Neural progenitor cell (in vitro differentiated cells): Measurements from ENCODE around the gene TMEM134.

Source experiments
- CTCF ChIP-seq: fragments of 200-600 bp; sonication (generic); IDR thresholded peaks from 2 replicates; pipeline ENCODE4 v1.5.1; 2017; ENCODE audit warnings: antibody characterized with exemption, mild to moderate bottlenecking
- EZH2 ChIP-seq: fragments of 200-600 bp; sonication (generic); IDR thresholded peaks from 2 replicates; pipeline ENCODE4 v1.6.1; 2017; ENCODE audit warnings: antibody characterized with exemption, mild to moderate bottlenecking, moderate library complexity
- EZH2phosphoT487 ChIP-seq: fragments of 200-600 bp; sonication (generic); IDR thresholded peaks from 2 replicates; pipeline ENCODE4 v1.6.1; 2017; ENCODE audit warnings: antibody characterized with exemption

GRCh38 chr11:67456068-67456705 is 12.9 kb downstream of the TMEM134 start:
- no peak for TF ChIP-seq CTCF
- TF ChIP-seq EZH2, result no peak
- TF ChIP-seq EZH2phosphoT487, result no peak
